ENCODE data around the gene SNRK. TPM values are rescaled to one million over a fixed set of nuclear protein-coding genes. Genes with fewer than 3 reads are reported as not detected.
A peak's percentile ranks its signal among the peaks of the same experiment; 100 is the strongest.

SNRK gene
- total RNA-seq, 1 donor, result 17.3 TPM

GRCh38 chr3:43371494-43371893, 85.2 kb downstream of the SNRK start:
- TF ChIP-seq CTCF (IDR thresholded peaks at IDR 0.05; ENCODE audit: insufficient read depth, low read length), result no peak
- DNase-seq (ENCODE audit: low read depth), result no peak
- H3K4me3 ChIP-seq (ENCODE audit: low read depth, low read length), result no peak overlapping the region

GRCh38 chr3:43372007-43372740, 85.8 kb downstream of the SNRK start:
- no peak for TF ChIP-seq CTCF (IDR thresholded peaks at IDR 0.05; ENCODE audit: insufficient read depth, low read length)
- no peak overlapping the region for H3K4me3 ChIP-seq (ENCODE audit: low read depth, low read length)
- no peak for DNase-seq (ENCODE audit: low read depth)

DNA sequence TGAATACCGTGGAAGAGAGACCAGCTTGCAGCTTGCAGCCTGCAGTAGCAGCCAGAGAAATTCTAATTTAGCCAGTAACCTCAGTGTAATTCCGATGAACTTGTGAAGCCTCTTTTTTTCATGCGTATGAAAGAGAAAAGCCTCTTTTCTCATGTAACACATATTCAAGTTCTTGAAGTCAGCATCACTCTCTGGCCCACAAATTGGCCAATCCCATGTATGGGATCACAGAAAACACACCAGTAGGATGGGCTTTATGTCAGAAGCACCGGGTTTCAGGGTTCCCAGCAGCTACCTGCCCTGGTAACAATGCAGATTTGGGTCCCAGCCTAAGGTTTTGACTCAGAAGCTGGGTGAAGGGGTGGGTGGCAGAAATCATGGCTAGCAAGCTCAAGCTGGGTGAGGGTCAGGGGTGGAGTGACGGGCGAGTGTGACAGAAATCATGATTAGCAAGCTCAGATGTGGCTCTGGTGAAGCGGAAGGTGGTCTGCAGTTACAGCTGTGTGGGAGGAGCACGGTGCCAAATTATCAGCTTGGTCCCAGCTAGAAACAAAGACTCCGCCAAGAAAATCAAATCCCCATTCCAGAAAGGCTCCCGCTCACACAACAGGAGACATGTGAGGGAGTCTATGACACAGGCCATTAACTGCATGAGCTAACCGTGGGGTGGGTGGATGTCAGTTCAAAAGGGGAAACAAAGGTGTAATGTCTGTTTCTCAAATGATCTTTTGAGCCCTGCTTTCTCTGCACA, 86.6 kb downstream of the SNRK start:
- TF ChIP-seq CTCF (IDR thresholded peaks at IDR 0.05; ENCODE audit: insufficient read depth, low read length), result no peak
- no peak overlapping the region for H3K4me3 ChIP-seq (ENCODE audit: low read depth, low read length)
- no peak for DNase-seq (ENCODE audit: low read depth)

- TF ChIP-seq CTCF (IDR thresholded peaks at IDR 0.05; ENCODE audit: insufficient read depth, low read length), result no peak
- peak; percentile 28 for DNase-seq (ENCODE audit: low read depth)
- no peak overlapping the region for H3K4me3 ChIP-seq (ENCODE audit: low read depth, low read length)
Observed at GRCh38 chr3:43373560-43373928, 87.2 kb downstream of the SNRK start.

DNA sequence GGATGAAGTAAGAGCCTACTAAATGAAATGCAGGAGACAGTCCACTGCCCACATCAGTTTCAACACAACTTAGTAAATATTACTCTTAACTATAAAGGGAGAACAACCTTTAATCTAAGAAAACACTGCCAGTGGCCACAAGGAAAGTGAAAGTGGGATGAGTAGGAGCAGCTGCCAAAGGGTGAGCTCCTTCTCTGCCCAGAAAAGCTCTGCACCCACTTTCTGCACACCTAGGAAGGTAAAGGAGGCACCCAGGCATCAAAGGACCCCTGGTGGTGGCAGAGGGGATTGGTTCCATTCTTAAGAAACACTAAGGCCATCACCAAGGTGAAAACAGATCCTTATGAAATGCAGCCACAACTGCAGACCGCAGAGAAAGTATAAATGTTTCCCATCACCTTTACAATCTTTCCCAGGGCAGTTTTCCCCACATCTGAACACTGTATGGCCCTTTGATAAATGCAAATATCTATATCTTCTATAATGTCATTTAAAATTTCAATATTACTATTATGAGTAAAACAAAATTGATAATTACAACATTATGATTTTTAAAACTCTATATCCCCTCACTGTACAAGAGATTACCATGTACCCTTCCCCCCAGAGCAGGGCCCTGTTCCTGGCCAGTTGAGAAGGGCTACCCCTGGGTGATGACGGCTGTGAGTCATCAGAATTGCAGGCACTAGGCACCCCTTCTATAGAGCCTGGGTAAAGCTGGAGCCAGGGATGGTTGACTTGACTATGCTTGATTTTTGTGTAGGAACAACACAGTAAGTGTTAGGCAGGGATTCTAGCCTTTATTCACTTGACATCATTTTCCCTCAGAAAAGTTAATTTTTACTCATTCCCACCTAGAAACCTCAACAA, 92.0 kb downstream of the SNRK start:
- TF ChIP-seq CTCF (IDR thresholded peaks at IDR 0.05; ENCODE audit: insufficient read depth, low read length), result peak; percentile 65
- H3K4me3 ChIP-seq (ENCODE audit: low read depth, low read length), result no peak overlapping the region
- peak; percentile 13 for DNase-seq (ENCODE audit: low read depth)

DNA sequence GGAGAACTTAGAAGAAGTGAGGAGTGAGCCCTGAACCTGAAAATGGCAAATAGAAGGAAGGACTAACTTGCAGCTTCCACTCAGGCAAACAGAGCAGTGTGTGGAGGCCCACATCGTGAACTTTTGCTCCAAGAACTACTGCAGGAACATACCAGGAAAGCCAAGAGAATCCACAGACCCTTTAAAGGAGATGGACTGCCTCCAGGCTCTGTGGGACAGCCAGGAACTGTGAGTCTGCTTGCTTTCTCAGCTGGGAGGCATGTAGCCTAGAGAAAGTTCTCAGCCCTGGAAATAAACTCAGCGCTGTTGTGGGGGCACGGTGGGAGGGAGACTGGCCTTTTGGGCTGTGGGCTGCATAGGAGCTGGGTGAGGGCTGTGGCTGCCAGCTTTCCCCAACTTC, 93.0 kb downstream of the SNRK start:
- TF ChIP-seq CTCF (IDR thresholded peaks at IDR 0.05; ENCODE audit: insufficient read depth, low read length), result no peak

More for the DNA sequence above, 93.0 kb downstream of the SNRK start:
- H3K4me3 ChIP-seq (ENCODE audit: low read depth, low read length), result no peak overlapping the region
- peak; percentile 69 for DNase-seq (ENCODE audit: low read depth)
